Ishikawa (cell line): ENCODE data around the gene PLD1.

Experiments used
- CEBPB ChIP-seq: IDR thresholded peaks from 2 replicates; pipeline ENCODE4 v1.6.1; 2012
- CREB1 ChIP-seq: IDR thresholded peaks from 2 replicates; pipeline ENCODE4 v1.6.1; 2012; ENCODE audit warnings: low read depth
- EGR1 ChIP-seq: IDR thresholded peaks from 2 replicates; pipeline ENCODE4 v1.6.1; 2012
- EP300 ChIP-seq: IDR thresholded peaks from 2 replicates; pipeline ENCODE4 v1.6.1; 2012; ENCODE audit warnings: borderline replicate concordance
- FOXM1 ChIP-seq: IDR thresholded peaks from 2 replicates; pipeline ENCODE4 v1.6.1; 2012; ENCODE audit warnings: low read depth, borderline replicate concordance
- NFIC ChIP-seq: IDR thresholded peaks from 2 replicates; pipeline ENCODE4 v1.6.1; 2012
- RAD21 ChIP-seq: IDR thresholded peaks from 2 replicates; pipeline ENCODE4 v1.6.1; 2012; ENCODE audit warnings: low read depth
- TAF1 ChIP-seq: IDR thresholded peaks from 2 replicates; pipeline ENCODE4 v1.6.1; 2012; ENCODE audit warnings: low read depth, mild to moderate bottlenecking
- TEAD4 ChIP-seq: IDR thresholded peaks from 2 replicates; pipeline ENCODE4 v1.6.1; 2012
- YY1 ChIP-seq: IDR thresholded peaks from 2 replicates; pipeline ENCODE4 v1.6.1; 2012; ENCODE audit warnings: low read depth
- ZBTB7A ChIP-seq: IDR thresholded peaks from 2 replicates; pipeline ENCODE4 v1.6.1; 2012; ENCODE audit warnings: low read depth
- TF ChIP-seq, protein P1 (sequence below): IDR thresholded peaks from 2 replicates; pipeline ENCODE4 v1.6.1; 2012; ENCODE audit warnings: low read depth, mild to moderate bottlenecking
- TF ChIP-seq, protein P2 (sequence below): IDR thresholded peaks from 2 replicates; pipeline ENCODE4 v1.6.1; 2012
- TF ChIP-seq, protein P3 (sequence below): IDR thresholded peaks from 2 replicates; pipeline ENCODE4 v1.6.1; 2012

DNA sequence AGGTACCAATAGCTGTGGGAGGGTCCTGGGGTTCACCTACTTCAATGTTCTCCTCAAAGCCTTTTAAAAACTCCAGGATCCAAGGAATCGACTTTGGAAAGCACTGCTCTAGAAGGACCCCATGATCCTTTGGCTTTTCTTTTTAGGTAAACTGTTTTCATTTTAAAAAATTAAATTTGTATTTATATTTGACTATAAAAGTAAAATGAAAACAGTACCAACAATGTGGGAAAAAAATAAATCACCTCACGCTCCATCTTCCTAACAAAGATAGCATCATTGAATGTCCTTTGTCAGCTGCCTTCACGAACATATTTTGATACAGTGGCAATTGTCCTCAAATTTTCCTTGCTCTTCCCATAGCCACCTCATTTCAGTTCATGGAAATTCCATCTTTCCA, 127.5 kb downstream of the PLD1 start:
- TF ChIP-seq EP300 (no peak), TEAD4 (no peak), FOXM1 (no peak), YY1 (no peak), TAF1 (no peak), CREB1 (no peak), ZBTB7A (no peak), CEBPB (no peak), EGR1 (no peak), RAD21 (no peak), NFIC (no peak)
- TF ChIP-seq, protein P1, sequence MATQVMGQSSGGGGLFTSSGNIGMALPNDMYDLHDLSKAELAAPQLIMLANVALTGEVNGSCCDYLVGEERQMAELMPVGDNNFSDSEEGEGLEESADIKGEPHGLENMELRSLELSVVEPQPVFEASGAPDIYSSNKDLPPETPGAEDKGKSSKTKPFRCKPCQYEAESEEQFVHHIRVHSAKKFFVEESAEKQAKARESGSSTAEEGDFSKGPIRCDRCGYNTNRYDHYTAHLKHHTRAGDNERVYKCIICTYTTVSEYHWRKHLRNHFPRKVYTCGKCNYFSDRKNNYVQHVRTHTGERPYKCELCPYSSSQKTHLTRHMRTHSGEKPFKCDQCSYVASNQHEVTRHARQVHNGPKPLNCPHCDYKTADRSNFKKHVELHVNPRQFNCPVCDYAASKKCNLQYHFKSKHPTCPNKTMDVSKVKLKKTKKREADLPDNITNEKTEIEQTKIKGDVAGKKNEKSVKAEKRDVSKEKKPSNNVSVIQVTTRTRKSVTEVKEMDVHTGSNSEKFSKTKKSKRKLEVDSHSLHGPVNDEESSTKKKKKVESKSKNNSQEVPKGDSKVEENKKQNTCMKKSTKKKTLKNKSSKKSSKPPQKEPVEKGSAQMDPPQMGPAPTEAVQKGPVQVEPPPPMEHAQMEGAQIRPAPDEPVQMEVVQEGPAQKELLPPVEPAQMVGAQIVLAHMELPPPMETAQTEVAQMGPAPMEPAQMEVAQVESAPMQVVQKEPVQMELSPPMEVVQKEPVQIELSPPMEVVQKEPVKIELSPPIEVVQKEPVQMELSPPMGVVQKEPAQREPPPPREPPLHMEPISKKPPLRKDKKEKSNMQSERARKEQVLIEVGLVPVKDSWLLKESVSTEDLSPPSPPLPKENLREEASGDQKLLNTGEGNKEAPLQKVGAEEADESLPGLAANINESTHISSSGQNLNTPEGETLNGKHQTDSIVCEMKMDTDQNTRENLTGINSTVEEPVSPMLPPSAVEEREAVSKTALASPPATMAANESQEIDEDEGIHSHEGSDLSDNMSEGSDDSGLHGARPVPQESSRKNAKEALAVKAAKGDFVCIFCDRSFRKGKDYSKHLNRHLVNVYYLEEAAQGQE, result no peak
- TF ChIP-seq, protein P2, sequence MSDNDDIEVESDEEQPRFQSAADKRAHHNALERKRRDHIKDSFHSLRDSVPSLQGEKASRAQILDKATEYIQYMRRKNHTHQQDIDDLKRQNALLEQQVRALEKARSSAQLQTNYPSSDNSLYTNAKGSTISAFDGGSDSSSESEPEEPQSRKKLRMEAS, result no peak
- TF ChIP-seq, protein P3, sequence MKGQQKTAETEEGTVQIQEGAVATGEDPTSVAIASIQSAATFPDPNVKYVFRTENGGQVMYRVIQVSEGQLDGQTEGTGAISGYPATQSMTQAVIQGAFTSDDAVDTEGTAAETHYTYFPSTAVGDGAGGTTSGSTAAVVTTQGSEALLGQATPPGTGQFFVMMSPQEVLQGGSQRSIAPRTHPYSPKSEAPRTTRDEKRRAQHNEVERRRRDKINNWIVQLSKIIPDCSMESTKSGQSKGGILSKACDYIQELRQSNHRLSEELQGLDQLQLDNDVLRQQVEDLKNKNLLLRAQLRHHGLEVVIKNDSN, result no peak
